ACHN (cell line): ENCODE data around the gene ASF1B.

Experiments used
- DNase-seq: peaks from one replicate; pipeline ENCODE4 v3.0.0-alpha.2; 2015
- in situ Hi-C: cut with HindIII; loops from 2 replicates; pipeline ENCODE4 v1.10.0; 2017; ENCODE audit warnings: low sequenced_read_pairs, low pct_ligation_motif_present, low pct_unique_long_range_greater_than_20kb

The ASF1B gene

DNA sequence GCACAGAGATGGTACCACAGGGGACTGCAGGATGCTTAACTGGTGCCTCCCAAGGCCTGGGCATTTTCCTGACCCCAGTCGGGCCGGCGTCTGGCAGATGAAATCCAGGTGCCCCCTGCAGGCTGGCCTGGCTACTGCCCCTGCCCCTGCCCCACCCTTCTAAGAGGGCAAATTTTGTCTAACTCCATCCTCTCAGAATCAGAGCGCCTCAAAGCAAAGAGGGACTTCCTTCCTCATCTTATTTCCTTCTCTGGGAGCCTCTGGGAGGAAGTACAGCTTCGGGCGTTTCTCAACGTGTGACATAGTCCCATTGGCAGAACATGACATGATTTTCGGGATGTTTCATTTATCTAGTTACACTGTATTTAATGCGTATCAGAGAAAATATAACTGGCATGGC, 21.5 kb downstream of the ASF1B start:
- in situ Hi-C loops = no loop called here
- peak; percentile 40 for DNase-seq

DNA sequence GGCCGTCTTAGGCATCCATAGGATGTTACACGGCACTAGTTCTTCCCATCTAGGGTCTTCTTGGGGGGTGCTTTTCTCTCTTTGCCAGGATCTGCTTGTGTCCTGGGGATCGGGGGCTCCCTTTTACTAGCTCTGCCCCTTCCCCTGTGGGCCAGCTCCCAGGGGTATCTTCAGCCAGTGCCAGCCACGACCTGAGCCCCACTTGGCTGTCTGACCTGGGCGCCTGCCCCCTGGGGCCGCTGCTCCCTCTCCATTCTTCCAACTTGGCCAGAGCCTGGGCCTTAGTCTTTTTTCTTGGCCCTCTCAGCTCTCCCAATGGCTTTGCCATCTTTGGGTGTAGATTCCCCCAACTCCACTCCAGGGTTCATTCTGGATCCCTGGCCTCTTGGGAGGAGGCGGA, 21.9 kb downstream of the ASF1B start:
- in situ Hi-C loops = no loop called here
- no peak for DNase-seq

DNA sequence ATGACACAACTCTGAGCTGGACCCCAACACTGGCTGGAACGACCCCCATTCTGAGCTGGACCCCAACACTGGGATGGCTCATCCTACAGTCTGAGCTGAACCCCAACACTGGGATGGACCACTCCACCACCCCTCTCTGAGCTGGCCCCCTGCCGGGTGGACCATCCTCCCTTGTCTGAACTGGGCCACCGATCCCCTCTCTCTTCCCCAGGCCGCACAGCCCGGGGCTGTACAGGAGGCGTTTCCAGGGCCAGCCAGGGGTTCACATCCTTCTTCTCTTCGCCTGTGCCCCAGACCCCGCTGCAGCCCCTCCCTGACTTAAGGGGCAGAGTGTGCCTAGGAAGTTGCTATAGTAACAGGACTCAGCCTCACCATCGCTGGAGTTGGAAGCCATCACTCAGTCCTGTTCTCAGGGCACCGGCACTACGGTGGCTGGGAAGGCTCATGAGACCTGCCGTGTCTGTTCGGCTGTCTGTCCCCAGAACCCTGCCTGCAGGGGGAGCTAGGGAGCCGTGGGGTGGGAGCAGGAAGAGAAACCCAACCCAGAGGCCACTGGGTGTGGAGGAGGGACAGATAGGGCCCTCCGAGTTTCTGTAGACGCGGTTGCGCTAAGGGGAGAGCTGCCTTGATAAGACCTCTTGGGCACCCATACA, 22.5 kb downstream of the ASF1B start:
- DNase-seq = no peak
- in situ Hi-C loops = no loop called here

DNA sequence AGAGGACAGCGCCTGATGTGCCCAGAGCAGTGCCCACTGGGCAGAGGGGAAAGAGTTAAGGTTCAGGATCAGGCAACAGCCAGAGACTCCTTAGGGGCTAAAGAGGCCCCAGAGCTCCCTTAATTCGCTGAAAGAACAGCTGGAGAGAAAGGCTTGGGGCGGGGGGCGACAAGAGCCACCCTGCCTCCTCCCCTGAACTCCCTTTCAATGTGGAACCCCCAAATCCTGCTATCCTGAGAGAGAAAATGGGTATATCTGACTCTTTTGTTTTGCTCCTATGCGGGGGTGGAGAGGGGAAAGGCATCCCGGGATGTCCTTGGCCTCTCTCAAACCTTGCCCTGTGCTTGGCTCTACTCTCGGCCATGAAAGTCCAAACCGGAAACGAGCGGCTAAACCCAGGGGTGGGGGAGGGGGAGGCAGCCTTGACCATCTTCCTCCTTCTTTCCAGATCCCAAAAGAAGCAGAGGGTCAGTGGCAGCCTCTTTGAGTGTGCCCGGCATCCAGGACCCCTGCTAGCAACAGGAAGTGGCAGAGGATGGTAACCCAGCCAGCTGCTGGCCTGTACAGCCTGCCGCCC, 23.5 kb downstream of the ASF1B start:
- in situ Hi-C loops = no loop called here
- no peak for DNase-seq

DNA sequence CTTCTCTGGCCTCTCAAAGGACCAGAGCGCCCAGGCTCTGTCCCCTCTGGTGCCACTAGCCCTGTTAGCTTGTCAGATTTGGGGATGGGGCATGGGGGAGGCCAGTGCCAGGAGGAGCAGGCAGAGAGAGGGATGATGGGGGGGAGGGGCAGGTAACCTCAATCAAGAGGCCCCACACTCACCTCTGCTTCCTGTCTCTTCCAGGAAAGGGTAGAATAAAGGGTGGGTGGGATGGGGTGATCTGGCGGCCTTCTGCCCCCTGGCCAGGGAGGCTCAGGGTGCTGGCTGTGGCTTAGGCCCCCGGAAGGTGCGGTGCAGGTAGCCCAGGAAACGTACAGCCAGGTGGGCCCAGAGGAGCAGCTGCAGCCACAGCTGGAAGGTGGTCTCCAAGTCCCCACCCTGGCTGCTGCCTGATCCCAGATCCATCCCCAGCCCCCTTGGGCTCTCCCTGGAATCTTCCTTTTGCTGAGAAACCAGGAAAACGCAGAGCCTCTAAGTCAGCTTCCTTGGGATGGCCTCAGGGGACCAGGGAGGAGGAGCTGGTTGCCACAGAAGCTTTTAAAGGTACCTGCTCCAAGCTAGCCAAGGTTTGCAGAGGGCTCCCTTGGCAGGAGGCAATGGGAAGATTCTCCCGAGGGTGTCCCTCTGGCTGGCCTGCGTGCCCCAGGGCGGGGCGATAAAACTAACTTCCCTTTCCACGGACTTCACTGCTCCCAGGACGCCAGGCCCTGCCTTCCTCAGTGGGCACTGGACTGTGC, 24.2 kb downstream of the ASF1B start:
- in situ Hi-C loops = no loop called here
- no peak for DNase-seq

DNA sequence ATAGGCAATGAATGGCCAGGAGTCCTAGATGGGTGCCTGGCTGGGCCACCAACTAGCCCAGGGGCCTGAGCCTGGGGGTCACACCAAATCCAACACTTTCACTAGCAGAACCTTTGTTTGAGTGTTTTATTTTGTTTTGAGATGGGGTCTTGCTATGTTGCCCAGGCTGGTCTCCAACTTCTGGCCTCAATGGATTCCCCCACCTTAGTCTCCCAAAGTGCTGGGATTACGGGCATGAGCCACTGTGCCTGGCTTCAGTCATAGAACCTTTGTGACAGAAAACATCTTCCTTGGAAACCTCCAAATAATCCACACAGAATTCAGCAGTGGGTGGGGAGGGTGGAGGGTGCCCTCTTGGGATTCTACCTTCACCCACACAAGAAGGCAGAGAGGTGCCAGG, 24.9 kb downstream of the ASF1B start:
- in situ Hi-C loops = no loop called here
- no peak for DNase-seq

DNA sequence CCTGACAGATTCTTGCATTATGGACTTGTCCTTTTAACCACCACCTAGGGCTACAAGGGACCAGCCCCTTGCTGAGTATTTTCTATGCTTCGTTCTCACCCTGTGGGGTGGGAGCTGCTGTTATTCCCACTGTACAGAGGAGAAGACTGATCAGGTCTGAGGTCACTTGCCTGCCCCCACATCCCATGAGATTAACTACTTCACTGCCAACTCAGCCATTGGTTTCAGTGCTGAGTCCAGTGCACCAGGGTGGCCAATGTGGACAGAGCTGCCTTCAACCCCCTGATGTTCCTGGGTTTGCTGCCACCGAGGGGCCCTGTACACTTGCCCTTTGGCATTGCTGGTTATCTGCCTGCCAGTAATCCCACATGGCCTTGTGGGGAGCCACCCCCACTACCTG, 25.7 kb downstream of the ASF1B start:
- in situ Hi-C loops = no loop called here
- no peak for DNase-seq

DNA sequence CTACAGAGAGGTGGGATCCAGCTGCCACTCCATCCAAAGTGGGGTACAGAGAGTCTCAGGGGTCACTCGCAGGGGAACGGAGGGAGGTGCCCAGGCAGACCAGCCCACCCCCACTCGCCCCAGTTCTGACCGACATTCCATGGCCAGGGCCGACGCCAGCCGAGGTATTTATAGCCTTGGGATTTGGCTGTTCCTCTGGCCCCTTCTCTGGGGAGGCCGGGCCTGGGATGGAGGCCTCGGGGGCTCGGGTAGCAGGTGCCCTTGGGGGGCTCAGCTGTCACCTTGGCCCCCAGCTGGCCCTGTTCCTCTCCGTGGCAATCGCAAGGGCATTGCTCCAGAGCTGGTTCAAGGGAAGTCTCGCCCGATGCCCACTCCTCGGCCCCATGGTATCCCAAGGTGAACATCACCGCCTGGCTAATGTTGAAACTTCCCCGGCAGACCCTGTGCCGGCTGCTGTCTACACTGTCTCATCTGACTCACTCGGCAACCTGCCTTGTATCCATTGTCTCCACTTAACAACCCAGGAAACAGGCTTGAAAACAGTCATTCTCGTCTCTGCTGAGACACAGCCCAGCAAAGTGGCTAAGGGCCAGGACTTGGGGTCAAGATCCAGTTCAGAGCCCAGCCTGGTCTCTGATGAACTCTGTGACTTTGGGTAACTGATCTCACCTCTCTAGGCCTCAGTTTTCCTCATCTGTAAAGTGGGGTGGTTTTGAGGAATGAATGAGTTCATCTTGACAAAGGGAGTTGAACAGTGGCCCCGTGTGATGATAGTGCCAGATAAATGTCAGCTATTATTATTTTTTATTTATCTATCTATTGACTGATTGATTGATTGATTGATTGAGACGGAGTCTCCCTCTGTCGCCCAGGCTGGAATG, 28.6 kb downstream of the ASF1B start:
- no peak for DNase-seq
- in situ Hi-C loops = no loop called here

DNA sequence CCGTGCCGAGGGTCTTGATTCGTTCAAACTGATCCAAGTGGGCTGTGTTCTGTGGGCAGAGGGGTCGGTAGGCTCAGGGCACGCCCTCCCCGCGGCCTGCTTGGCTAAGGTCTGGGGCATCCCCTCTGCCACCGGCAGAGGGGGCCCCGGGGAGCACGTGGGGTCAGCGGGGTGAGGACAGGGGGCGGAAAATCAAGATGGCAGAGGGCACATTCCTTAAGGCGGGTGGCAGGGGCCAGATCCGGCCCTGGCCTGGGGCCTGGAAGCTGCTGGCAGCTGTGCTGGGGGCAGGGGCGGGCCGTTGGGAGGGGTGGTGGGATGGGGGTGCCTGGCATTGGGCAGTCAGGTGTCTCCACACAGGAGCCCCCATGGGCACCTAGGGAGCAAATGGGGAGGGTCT, 29.5 kb downstream of the ASF1B start:
- in situ Hi-C loops = no loop called here
- DNase-seq = no peak

DNA sequence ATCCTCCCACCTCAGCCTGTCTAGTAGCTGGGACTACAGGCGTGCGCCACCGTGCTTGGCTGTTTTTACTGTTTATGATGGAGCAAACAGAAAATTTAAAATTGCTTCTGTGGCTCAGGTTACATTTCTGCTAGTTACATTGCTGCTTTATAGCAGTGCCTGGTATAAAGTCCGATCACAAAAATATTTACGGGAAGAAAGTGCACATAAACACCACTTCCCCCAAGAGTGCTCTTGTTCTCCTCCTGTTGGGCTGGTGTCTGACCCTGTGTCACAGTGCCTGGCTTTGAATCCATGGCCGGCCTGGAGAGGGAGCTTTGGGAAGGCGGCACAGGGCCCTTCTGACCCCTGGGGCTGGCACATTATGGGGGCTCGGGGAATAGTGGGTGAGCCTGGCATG, 30.7 kb downstream of the ASF1B start:
- DNase-seq = no peak
- in situ Hi-C loops = no loop called here

DNA sequence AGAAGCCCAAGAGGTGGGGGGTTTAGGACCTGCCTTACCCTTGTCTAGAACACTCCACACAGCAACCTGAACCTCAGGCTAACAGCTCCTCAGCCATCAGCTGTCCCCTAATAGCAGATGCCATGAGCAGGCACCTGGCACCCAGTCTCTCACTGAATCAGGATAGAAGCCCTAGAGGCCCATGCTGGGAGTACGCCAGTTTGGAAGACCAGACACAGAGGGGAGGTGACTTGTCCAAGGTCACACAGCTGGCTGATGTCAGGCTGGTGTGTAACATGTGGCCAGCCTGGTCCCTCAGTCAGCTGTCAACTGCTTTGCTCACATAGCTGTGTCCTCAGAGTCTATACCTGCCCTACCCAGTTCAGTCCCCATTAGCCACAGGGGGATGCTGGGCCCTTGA, 33.1 kb downstream of the ASF1B start:
- DNase-seq = no peak
- in situ Hi-C loops = no loop called here

DNA sequence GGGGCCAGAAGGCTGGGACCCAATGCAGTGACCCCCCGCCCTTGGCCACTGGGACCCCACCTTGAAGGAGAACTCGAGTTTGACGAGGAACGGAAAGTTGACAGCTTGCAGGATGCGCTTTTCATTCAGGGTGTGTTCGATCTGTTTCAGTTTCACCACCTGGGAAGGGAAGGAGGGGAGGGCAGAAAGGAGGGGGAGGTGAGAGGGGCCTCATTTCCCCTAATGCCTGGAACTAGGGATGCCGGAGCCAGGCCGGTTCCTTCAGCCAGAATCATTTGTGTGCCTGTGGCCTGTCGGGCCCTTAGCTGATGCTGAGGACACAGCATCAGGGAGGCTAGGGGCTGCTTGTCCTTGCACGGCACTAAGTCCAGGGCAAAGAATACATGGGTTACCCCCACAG, 33.6 kb downstream of the ASF1B start:
- no peak for DNase-seq
- in situ Hi-C loops = no loop called here

DNA sequence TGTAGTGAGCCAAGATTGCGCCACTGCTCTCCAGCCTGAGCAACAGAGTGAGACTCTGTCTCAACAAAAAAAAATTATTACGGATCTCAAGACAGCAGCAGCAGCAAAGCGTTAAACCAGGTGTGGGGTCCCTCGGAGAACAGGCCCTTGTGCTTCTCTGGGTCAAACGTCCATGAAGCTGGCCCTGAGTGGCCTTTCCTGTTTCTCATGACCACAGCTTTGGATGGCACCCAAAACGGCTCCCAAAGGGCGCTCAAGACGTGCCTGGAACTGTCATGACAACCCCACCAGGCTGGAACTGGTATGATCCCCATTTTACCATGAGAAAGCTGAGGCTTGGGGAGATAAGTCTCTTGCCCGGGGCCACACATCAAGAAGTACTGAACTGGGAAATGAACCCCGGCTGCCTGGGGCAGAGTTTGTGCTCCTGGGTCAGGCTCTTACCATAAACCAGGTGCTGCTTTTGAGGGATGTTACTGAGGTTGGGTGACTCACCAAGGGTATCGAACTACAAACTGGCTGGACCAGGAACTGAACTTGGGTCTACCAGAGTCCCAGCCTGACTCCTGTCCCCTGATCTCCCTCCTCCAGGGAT, 34.2 kb downstream of the ASF1B start:
- no peak for DNase-seq
- in situ Hi-C loops = no loop called here

DNA sequence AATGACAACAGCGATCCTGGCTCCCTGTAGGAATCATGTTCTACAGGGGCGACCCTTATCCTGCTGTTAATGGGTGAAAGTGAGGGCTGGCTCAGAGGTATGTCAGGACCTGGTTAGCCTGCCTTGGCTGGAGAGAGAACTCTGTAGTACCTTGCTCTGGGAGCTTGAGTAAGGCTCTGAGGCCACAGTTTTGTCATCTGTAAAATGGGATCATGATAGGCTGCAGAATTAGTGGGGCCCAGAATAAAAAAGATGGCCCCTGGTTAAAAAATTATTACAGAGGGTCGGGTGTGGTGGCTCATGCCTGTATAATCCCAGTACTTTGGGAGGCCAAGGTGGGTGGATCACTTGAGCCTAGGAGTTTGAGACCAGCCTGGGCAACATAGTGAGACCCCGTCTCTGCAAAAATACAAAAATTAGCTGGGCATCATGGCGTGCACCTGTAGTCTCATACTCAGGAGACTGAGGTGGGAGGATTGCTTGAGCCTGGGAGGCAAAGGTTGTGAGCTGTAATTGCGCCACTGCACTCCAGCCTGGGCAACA, 35.3 kb downstream of the ASF1B start:
- in situ Hi-C loops = no loop called here
- DNase-seq = no peak

DNA sequence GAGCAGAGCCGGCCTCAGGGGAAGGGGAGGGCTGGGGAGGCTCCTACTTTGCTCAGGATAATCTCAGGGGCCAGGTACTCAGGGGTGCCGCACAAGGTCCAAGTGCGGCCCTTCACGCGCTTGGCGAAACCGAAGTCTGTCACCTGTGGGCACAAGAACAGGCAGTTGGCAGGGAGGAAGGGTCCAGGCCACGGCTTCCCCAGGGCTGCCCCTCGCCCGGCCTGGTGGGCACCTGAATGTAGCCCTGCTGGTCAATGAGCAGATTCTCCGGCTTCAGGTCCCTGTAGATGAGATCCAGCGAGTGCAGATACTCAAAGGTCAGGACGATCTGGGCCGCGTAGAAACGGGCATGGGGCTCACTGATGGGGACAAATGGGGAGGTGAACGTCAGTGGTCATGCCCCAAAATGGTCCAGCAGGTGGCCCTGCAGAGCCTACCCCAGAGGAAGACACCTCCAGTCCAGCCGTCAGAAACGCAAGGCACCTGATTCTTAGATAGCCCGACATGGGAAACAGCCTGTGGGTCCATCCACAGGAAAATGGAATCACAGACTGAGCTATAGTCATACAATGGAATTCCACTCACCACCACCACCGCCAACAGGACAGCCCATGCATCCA, 38.7 kb downstream of the ASF1B start:
- no peak for DNase-seq
- in situ Hi-C loops = no loop called here

DNA sequence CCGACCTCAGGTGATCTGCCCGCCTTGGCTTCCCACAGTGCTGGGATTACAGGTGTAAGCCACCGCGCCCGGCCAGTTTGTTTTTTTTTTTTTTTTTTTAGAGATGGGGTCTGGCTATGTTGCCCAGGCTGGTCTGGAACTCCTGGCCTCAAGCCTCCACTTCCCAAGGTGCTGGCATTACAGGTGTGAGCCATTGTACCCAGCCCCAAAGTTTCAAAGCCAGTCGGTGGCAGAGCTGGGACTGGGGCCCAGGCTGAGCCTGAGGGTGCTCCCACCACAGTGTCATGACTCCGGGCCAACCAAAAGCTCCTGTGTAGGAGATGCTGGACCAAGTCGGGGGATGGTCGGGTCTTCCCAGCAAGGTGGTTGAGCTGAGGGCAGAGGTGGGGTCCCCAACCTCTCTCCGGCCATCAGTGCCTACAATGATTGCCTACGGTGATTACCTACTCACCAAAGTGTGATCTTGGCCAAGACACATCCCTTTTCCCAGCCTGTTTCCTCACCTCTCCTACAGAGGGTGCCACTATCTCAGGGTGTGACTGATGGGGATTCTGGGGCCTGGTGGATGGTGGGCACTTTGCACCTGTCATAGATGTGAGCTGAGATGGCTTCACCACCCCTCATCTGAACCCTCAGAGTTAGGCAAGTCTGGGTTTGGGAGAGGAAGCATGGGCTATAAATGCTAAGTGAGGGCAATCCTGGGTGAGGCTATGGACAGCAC, 40.0 kb downstream of the ASF1B start:
- in situ Hi-C loops = no loop called here
- no peak for DNase-seq

DNA sequence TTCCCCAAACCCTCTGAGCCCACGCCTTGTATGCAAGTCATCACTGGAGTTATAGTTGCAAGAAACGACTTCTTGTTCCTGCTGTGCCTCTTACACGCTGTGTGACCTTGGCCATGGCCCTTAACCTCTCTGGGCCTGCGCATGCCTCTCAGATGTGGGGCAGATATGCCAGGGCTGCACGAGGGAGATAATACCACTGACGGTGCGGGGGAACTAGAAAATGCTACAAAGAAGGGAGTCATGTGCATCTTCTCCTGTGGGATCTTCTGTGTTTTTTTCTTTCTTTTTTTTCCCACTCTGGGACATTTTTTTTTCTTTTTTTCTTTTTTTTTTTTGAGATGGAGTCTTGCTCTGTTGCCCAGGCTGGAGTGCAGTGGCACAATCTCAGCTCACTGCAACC, 41.5 kb downstream of the ASF1B start:
- no peak for DNase-seq
- in situ Hi-C loops = no loop called here
